PC-9 (cell line): Measurements from ENCODE around the gene FOXA3. TPM values are rescaled to one million over a fixed set of nuclear protein-coding genes. Genes with fewer than 3 reads are reported as not detected.
A peak's percentile ranks its signal among the peaks of the same experiment; 100 is the strongest.

Source experiments
- BruUV-seq: library from RNA; stranded (reverse); fragments of 400-500 nt; replicated peaks from 2 replicates; lab custom pipeline; 2021; lab: Mats Ljungman, UMichigan
- CTCF ChIA-PET: fragments of 300-600 bp; sonication (Branson Sonifier 250); formaldehyde crosslinking; loops from one replicate; lab custom pipeline; 2022; ENCODE audit warnings: antibody characterized with exemption; lab: Charles Lee
- POLR2A ChIA-PET: fragments of 300-600 bp; sonication (Branson Sonifier 250); formaldehyde crosslinking; loops from one replicate; lab custom pipeline; 2022; ENCODE audit warnings: antibody characterized with exemption; ENCODE audit not compliant: unreplicated experiment; lab: Charles Lee
- DNase-seq, 2 experiments: peaks; one replicate each; pipeline versions ENCODE4 v3.0.0 to v3.0.0-alpha.2; 2015 to 2022; ENCODE audit warnings: mixed read lengths in 1 of 2
- H2AFZ ChIP-seq: fragments of 200-600 bp; sonication (generic); 2 replicates; pipeline ENCODE4 v1.8.1; 2017; ENCODE audit warnings: antibody characterized with exemption
- H3F3A ChIP-seq: fragments of 200-600 bp; sonication (generic); 2 replicates; pipeline ENCODE4 v1.8.1; 2017; ENCODE audit warnings: antibody characterized with exemption, mild to moderate bottlenecking, low read depth; ENCODE audit not compliant: insufficient read depth
- H3K27ac ChIP-seq: fragments of 200-600 bp; sonication (generic); 2 replicates; pipeline ENCODE4 v1.6.1; 2016; ENCODE audit warnings: mixed run types
- H3K27me3 ChIP-seq: fragments of 200-600 bp; sonication (generic); 2 replicates; pipeline ENCODE4 v1.6.1; 2016; ENCODE audit warnings: low read depth, mixed run types; ENCODE audit not compliant: insufficient read depth
- H3K36me3 ChIP-seq: fragments of 200-600 bp; sonication (generic); 2 replicates; pipeline ENCODE4 v1.6.1; 2016; ENCODE audit warnings: low read depth, mixed run types
- H3K4me1 ChIP-seq: fragments of 200-600 bp; sonication (generic); replicated peaks from 2 replicates; pipeline ENCODE4 v1.6.1; 2016; ENCODE audit warnings: mixed run types; ENCODE audit not compliant: insufficient read depth
- H3K4me2 ChIP-seq: fragments of 200-600 bp; sonication (generic); 2 replicates; pipeline ENCODE4 v1.6.1; 2017; ENCODE audit warnings: mixed run types
- H3K4me3 ChIP-seq: fragments of 200-600 bp; sonication (generic); 2 replicates; pipeline ENCODE4 v1.6.1; 2016; ENCODE audit warnings: mixed run types
- H3K79me2 ChIP-seq: fragments of 200-600 bp; sonication (generic); 2 replicates; pipeline ENCODE4 v1.6.1; 2017; ENCODE audit warnings: low read depth, mixed run types
- H3K9me2 ChIP-seq: fragments of 200-600 bp; sonication (generic); 2 replicates; pipeline ENCODE4 v1.8.1; 2017; ENCODE audit warnings: mild to moderate bottlenecking; ENCODE audit not compliant: insufficient read depth
- H3K9me3 ChIP-seq: fragments of 200-600 bp; sonication (generic); 2 replicates; pipeline ENCODE4 v1.8.1; 2016; ENCODE audit warnings: low read depth; ENCODE audit not compliant: insufficient read depth
- H4K20me1 ChIP-seq: fragments of 200-600 bp; sonication (generic); 2 replicates; pipeline ENCODE4 v1.8.1; 2017; ENCODE audit not compliant: insufficient read depth
- EZH2 ChIP-seq: fragments of 200-600 bp; sonication (generic); IDR thresholded peaks from 2 replicates; pipeline ENCODE4 v1.8.0; 2017; ENCODE audit warnings: antibody characterized with exemption, low read depth
- intact Hi-C: fragments of 100-400 bp; cut with micrococcal nuclease; formaldehyde crosslinking; loops from one replicate; pipeline ENCODE4 v1.10.0; 2022; ENCODE audit not compliant: unreplicated experiment
- total RNA-seq: library from RNA; stranded (reverse); gene quantifications from 2 replicates; pipeline ENCODE4 v1.2.3, GENCODE V29; 2021
- TF ChIP-seq, protein P1 (sequence below): fragments of 200-600 bp; sonication (generic); conservative IDR thresholded peaks from 2 replicates; pipeline ENCODE4 v1.6.1; 2017; ENCODE audit warnings: mixed run types, antibody characterized with exemption, mild to moderate bottlenecking, moderate library complexity

FOXA3 gene
- total RNA-seq, 1 experiment from 2014 or later = not detected

DNA sequence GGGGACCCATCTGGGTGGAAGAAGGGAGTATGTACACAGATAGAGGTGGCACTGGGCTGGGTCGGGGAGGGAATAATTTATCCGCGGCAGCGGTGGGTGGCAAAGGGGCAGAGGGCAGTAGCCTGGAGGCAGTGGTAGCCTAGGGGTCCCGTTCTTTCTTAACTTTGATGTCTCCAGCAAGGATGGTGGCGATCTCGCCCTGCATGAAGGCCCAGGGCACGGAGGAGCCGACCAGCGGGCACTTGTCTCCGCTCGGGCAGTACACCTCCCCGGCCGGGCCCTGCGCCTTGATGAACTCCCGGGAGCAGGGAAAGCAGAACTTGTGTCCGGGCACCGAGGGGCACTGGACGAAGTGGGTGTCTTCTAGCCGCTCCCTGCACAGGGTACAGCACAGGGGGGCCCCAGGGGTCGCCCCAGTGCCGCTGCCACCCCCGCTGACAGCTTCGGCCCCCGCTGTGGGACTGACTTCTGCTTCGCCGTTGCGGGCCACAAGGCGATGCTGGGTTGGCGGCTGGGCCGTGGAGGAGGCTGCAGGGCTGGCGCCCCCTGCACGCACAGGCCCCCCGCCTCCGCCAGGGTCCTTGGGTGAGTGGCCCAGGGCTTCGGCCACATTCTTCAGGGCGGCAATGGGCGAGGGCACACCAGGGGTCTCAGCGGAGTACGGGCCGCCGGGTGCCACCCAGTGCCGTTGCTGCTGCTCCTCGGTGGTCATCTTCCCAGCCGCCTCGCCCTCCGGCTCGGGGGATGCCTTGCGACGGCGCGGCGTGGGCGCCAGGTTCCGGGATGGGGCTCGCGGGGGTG lies 20.0 kb downstream of the FOXA3 start:
- no TSS peak for BruUV-seq
- H3F3A ChIP-seq = peaks cover 31% of the 10 kb centered on the region
- DNase-seq = no peak
- H3K9me2 ChIP-seq = no peaks in the 10 kb centered on the region
- H3K4me1 ChIP-seq = peaks cover 18% of the 10 kb centered on the region
- no peaks in the 10 kb centered on the region for H3K36me3 ChIP-seq
- H3K79me2 ChIP-seq = peaks cover 23% of the 10 kb centered on the region
- TF ChIP-seq EZH2 = no peak
- TF ChIP-seq, protein P1, sequence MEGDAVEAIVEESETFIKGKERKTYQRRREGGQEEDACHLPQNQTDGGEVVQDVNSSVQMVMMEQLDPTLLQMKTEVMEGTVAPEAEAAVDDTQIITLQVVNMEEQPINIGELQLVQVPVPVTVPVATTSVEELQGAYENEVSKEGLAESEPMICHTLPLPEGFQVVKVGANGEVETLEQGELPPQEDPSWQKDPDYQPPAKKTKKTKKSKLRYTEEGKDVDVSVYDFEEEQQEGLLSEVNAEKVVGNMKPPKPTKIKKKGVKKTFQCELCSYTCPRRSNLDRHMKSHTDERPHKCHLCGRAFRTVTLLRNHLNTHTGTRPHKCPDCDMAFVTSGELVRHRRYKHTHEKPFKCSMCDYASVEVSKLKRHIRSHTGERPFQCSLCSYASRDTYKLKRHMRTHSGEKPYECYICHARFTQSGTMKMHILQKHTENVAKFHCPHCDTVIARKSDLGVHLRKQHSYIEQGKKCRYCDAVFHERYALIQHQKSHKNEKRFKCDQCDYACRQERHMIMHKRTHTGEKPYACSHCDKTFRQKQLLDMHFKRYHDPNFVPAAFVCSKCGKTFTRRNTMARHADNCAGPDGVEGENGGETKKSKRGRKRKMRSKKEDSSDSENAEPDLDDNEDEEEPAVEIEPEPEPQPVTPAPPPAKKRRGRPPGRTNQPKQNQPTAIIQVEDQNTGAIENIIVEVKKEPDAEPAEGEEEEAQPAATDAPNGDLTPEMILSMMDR = no peak
- no peak overlapping the region for H2AFZ ChIP-seq
- POLR2A ChIA-PET = no interaction called here
- no peak overlapping the region for H3K27ac ChIP-seq
- peaks cover 32% of the 10 kb centered on the region for H4K20me1 ChIP-seq
- peak overlapping the region; percentile 80 for H3K4me2 ChIP-seq
- no peaks in the 10 kb centered on the region for H3K9me3 ChIP-seq
- H3K4me3 ChIP-seq = peak overlapping the region; percentile 75; the same call in 1 of the 2 replicates
- intact Hi-C loops = loop anchor here (1.0 to 5.0 kb wide), 3 partner anchors 67 to 133 kb away; partner anchors contain the start of gene SIX5
- CTCF ChIA-PET = interaction anchor here (0.5 to 0.6 kb wide), 3 partner anchors 37 to 378 kb away, joined by 3 to 4 read pairs (median 3); no protein-coding TSS in a partner anchor
- no peaks in the 10 kb centered on the region for H3K27me3 ChIP-seq

- peak; percentile 21 to 26 for DNase-seq
- Histone ChIP-seq H3K27me3 (no peaks in the 10 kb centered on the region), H3K79me2 (peaks cover 23% of the 10 kb centered on the region), H3K36me3 (no peaks in the 10 kb centered on the region), H3F3A (peaks cover 40% of the 10 kb centered on the region), H3K9me2 (no peaks in the 10 kb centered on the region), H4K20me1 (peaks cover 32% of the 10 kb centered on the region), H3K9me3 (no peaks in the 10 kb centered on the region), H3K27ac (peak overlapping the region; percentile 16; the same call in 1 of the 2 replicates), H3K4me1 (peaks cover 18% of the 10 kb centered on the region), H3K4me3 (peak overlapping the region; percentile 75), H3K4me2 (peak overlapping the region; percentile 80), H2AFZ (peak overlapping the region; percentile 92; the same call in 1 of the 2 replicates)
- CTCF ChIA-PET = interaction anchor here (0.6 kb wide), 1 partner anchor 38 kb away, joined by 4 read pairs; no protein-coding TSS in a partner anchor
- no peak for TF ChIP-seq EZH2
- TF ChIP-seq, protein P1 = no peak
- POLR2A ChIA-PET = no interaction called here
- intact Hi-C loops = loop anchor here (5.0 kb wide), 2 partner anchors 118 to 132 kb away; partner anchors contain the start of gene SIX5
- TSS peak; percentile 34 for BruUV-seq
Observed at GRCh38 chr19:45884682-45885555, 20.8 kb downstream of the FOXA3 start.
